ENCODE data around the gene DNER. TPM values are rescaled to one million over a fixed set of nuclear protein-coding genes. Genes with fewer than 3 reads are reported as not detected.
"Not testable (repeated sequence)": the region's sequence is repeated elsewhere in the genome, so short reads cannot be mapped to it uniquely, and the experiment has no call there.

The DNER gene
- total RNA-seq, 1 donor from 2014 or later: 1.6 TPM

GRCh38 chr2:229521576-229521975, 192.8 kb downstream of the DNER start:
- Histone ChIP-seq H3K27me3 (ENCODE audit: control insufficient read depth in 3 of 3, insufficient read depth in 3 of 3, low read length in 3 of 3) (peaks cover 0 to 7% (median 0%) of the 10 kb centered on the region in 3 donors), H3K9ac (ENCODE audit: low read depth in 1 of 3, low read length in 3 of 3) (no peak overlapping the region), H3K27ac (ENCODE audit: low read depth, low read length) (no peak overlapping the region), H3K36me3 (ENCODE audit: control insufficient read depth in 3 of 3, insufficient read depth in 3 of 3, low read length in 3 of 3) (no peaks in the 10 kb centered on the region), H3K4me3 (ENCODE audit: low read length in 3 of 3) (no peak overlapping the region), H3K4me1 (ENCODE audit: control insufficient read depth in 3 of 3, insufficient read depth in 3 of 3, low read length in 3 of 3) (peaks cover 0 to 6% (median 0%) of the 10 kb centered on the region in 3 donors), H3K9me3 (ENCODE audit: control insufficient read depth in 3 of 3, low read length in 3 of 3) (no peaks in the 10 kb centered on the region)

DNA sequence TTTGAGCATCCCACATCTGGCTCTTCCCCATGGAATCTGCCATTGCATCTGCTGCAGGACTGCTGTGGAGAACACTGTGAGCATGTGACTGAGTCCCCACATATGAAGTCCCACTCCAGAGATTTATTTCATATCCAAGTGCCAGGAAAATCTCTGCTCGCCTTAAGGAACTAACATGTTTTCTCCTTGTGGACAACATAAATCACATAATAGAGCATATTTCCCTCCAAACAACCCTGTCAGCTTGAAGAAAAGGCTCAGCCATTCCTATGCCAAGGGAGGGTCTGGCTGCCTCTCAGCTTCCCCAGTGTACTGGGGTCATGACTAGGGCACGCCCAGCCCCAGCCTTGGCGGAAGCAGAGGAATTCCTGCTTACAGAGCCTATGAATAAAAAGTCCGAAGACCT, 193.7 kb downstream of the DNER start:
- Histone ChIP-seq H3K27me3 (ENCODE audit: control insufficient read depth in 3 of 3, insufficient read depth in 3 of 3, low read length in 3 of 3) (peaks cover 0 to 7% (median 0%) of the 10 kb centered on the region in 3 donors), H3K4me3 (ENCODE audit: low read length in 3 of 3) (no peak overlapping the region), H3K9me3 (ENCODE audit: control insufficient read depth in 3 of 3, low read length in 3 of 3) (no peaks in the 10 kb centered on the region), H3K27ac (ENCODE audit: low read depth, low read length) (no peak overlapping the region), H3K4me1 (ENCODE audit: control insufficient read depth in 3 of 3, insufficient read depth in 3 of 3, low read length in 3 of 3) (peaks cover 0 to 6% (median 0%) of the 10 kb centered on the region in 3 donors), H3K36me3 (ENCODE audit: control insufficient read depth in 3 of 3, insufficient read depth in 3 of 3, low read length in 3 of 3) (no peaks in the 10 kb centered on the region), H3K9ac (ENCODE audit: low read depth in 1 of 3, low read length in 3 of 3) (no peak overlapping the region)

GRCh38 chr2:229519655-229520430, 194.5 kb downstream of the DNER start:
- no peak overlapping the region for H3K9ac ChIP-seq (ENCODE audit: low read depth in 1 of 3, low read length in 3 of 3)
- H3K36me3 ChIP-seq (ENCODE audit: control insufficient read depth in 3 of 3, insufficient read depth in 3 of 3, low read length in 3 of 3): no peaks in the 10 kb centered on the region
- H3K4me1 ChIP-seq (ENCODE audit: control insufficient read depth in 3 of 3, insufficient read depth in 3 of 3, low read length in 3 of 3): peaks cover 0 to 6% (median 0%) of the 10 kb centered on the region in 3 donors
- no peak overlapping the region for H3K27ac ChIP-seq (ENCODE audit: low read depth, low read length)
- H3K9me3 ChIP-seq (ENCODE audit: control insufficient read depth in 3 of 3, low read length in 3 of 3): no peaks in the 10 kb centered on the region
- H3K4me3 ChIP-seq (ENCODE audit: low read length in 3 of 3): no peak overlapping the region
- H3K27me3 ChIP-seq (ENCODE audit: control insufficient read depth in 3 of 3, insufficient read depth in 3 of 3, low read length in 3 of 3): peaks cover 0 to 7% (median 0%) of the 10 kb centered on the region in 3 donors

- Histone ChIP-seq H3K4me3 (ENCODE audit: low read length in 3 of 3) (no peak overlapping the region), H3K9ac (ENCODE audit: low read depth in 1 of 3, low read length in 3 of 3) (no peak overlapping the region), H3K27ac (ENCODE audit: low read depth, low read length) (no peak overlapping the region), H3K4me1 (ENCODE audit: control insufficient read depth in 3 of 3, insufficient read depth in 3 of 3, low read length in 3 of 3) (no peaks in the 10 kb centered on the region), H3K9me3 (ENCODE audit: control insufficient read depth in 3 of 3, low read length in 3 of 3) (no peaks in the 10 kb centered on the region), H3K36me3 (ENCODE audit: control insufficient read depth in 3 of 3, insufficient read depth in 3 of 3, low read length in 3 of 3) (no peaks in the 10 kb centered on the region), H3K27me3 (ENCODE audit: control insufficient read depth in 3 of 3, insufficient read depth in 3 of 3, low read length in 3 of 3) (no peaks in the 10 kb centered on the region)
These were observed 200.0 kb downstream of the DNER start for GRCh38 chr2:229514273-229514895.

- no peak overlapping the region for H3K9ac ChIP-seq (ENCODE audit: low read depth in 1 of 3, low read length in 3 of 3)
- H3K4me1 ChIP-seq (ENCODE audit: control insufficient read depth in 3 of 3, insufficient read depth in 3 of 3, low read length in 3 of 3): no peaks in the 10 kb centered on the region
- H3K9me3 ChIP-seq (ENCODE audit: control insufficient read depth in 3 of 3, low read length in 3 of 3): no peaks in the 10 kb centered on the region
- H3K27me3 ChIP-seq (ENCODE audit: control insufficient read depth in 3 of 3, insufficient read depth in 3 of 3, low read length in 3 of 3): no peaks in the 10 kb centered on the region
- no peak overlapping the region for H3K4me3 ChIP-seq (ENCODE audit: low read length in 3 of 3)
- no peak overlapping the region for H3K27ac ChIP-seq (ENCODE audit: low read depth, low read length)
- no peaks in the 10 kb centered on the region for H3K36me3 ChIP-seq (ENCODE audit: control insufficient read depth in 3 of 3, insufficient read depth in 3 of 3, low read length in 3 of 3)
These were observed 202.8 kb downstream of the DNER start for GRCh38 chr2:229511524-229511923.

GRCh38 chr2:229506699-229507098, 207.7 kb downstream of the DNER start:
- not testable (repeated sequence) for H3K9me3 ChIP-seq (ENCODE audit: control insufficient read depth in 3 of 3, low read length in 3 of 3); H3K4me1 ChIP-seq (ENCODE audit: control insufficient read depth in 3 of 3, insufficient read depth in 3 of 3, low read length in 3 of 3); H3K36me3 ChIP-seq (ENCODE audit: control insufficient read depth in 3 of 3, insufficient read depth in 3 of 3, low read length in 3 of 3); H3K4me3 ChIP-seq (ENCODE audit: low read length in 3 of 3); H3K27me3 ChIP-seq (ENCODE audit: control insufficient read depth in 3 of 3, insufficient read depth in 3 of 3, low read length in 3 of 3); H3K9ac ChIP-seq (ENCODE audit: low read depth in 1 of 3, low read length in 3 of 3); H3K27ac ChIP-seq (ENCODE audit: low read depth, low read length)

DNA sequence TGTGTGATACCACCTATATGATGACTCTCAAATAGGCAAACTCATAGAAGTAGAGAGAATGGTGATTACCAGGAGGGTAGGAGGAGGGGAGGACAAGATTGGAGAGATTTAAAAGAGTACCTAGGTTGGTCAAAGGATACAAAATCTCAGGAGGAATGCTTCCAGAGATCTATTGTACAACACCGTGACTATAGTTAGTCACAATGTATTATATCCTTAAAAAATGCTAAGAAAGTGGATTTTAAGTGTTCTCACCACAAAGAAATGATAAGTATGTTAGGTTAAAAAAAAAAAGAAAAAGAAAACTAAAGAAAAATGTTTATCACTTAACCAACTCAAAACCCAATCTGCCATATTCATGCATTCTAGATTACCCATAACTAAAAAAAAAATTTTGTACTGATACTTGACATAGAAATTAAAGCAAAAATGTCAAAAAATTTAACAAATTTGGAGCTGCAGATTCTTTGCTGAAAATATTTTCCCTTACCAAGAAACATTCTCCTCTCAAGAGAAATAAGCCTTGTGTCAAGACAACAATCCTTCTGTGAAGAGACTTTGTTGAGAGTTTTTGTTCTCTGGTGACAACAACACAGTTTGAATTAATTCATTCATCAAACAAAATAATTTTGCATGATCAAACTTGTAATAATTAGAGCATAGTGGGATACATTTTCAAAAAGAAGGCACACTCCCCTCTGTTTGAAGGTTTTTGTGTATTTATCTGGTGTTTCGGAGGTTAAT, 213.1 kb downstream of the DNER start:
- Histone ChIP-seq H3K27ac (ENCODE audit: low read depth, low read length) (no peak overlapping the region), H3K4me1 (ENCODE audit: control insufficient read depth in 3 of 3, insufficient read depth in 3 of 3, low read length in 3 of 3) (no peaks in the 10 kb centered on the region), H3K9me3 (ENCODE audit: control insufficient read depth in 3 of 3, low read length in 3 of 3) (peaks cover 0 to 4% (median 0%) of the 10 kb centered on the region in 3 donors), H3K27me3 (ENCODE audit: control insufficient read depth in 3 of 3, insufficient read depth in 3 of 3, low read length in 3 of 3) (no peaks in the 10 kb centered on the region), H3K4me3 (ENCODE audit: low read length in 3 of 3) (no peak overlapping the region), H3K9ac (ENCODE audit: low read depth in 1 of 3, low read length in 3 of 3) (no peak overlapping the region), H3K36me3 (ENCODE audit: control insufficient read depth in 3 of 3, insufficient read depth in 3 of 3, low read length in 3 of 3) (no peaks in the 10 kb centered on the region)

DNA sequence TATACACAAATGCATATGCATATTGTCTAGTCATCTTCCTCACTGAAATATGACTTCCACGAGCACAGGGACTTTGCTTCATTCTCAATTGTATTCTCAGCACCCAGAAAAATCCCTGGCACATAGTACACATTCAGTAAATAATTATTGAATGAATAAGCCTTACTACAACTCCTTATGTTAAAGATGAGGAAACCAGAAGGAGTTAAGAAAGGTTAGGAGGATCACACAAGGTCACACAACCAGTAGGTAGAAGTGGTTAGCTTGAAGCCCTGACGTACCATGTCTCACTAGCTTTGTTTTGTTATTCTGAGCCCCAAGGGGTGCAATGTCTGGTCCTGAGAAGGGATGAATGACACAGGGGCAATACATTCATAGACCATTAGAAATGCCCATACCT, 222.3 kb downstream of the DNER start:
- no peak overlapping the region for H3K9ac ChIP-seq (ENCODE audit: low read depth in 1 of 3, low read length in 3 of 3)
- H3K4me1 ChIP-seq (ENCODE audit: control insufficient read depth in 3 of 3, insufficient read depth in 3 of 3, low read length in 3 of 3): no peaks in the 10 kb centered on the region
- peaks cover 0 to 2% (median 0%) of the 10 kb centered on the region in 3 donors for H3K9me3 ChIP-seq (ENCODE audit: control insufficient read depth in 3 of 3, low read length in 3 of 3)

DNA sequence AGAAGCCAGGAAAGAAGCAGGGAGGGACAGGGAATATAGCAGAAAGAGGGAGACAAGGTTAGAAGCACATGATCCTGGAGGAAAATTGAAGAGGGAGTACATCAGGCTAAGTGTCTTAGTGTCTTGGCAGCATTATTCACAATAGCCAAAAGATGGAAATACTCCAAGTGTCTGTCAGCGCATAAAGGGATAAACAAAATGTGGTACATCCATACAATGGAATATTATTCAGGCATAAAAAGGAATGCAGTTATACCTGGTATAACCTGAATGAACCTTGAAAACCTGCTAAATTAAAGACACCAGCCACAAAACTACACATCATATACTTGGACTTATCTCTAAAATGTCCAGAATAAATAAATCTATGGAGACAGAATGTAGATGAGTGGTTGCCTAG, 224.2 kb downstream of the DNER start:
- Histone ChIP-seq H3K4me1 (ENCODE audit: control insufficient read depth in 3 of 3, insufficient read depth in 3 of 3, low read length in 3 of 3) (no peaks in the 10 kb centered on the region), H3K4me3 (ENCODE audit: low read length in 3 of 3) (no peak overlapping the region), H3K27ac (ENCODE audit: low read depth, low read length) (no peak overlapping the region), H3K9ac (ENCODE audit: low read depth in 1 of 3, low read length in 3 of 3) (no peak overlapping the region), H3K9me3 (ENCODE audit: control insufficient read depth in 3 of 3, low read length in 3 of 3) (peaks cover 0 to 2% (median 0%) of the 10 kb centered on the region in 3 donors), H3K27me3 (ENCODE audit: control insufficient read depth in 3 of 3, insufficient read depth in 3 of 3, low read length in 3 of 3) (no peaks in the 10 kb centered on the region), H3K36me3 (ENCODE audit: control insufficient read depth in 3 of 3, insufficient read depth in 3 of 3, low read length in 3 of 3) (no peaks in the 10 kb centered on the region)

More for the DNA sequence above, 222.3 kb downstream of the DNER start:
- H3K4me3 ChIP-seq (ENCODE audit: low read length in 3 of 3): no peak overlapping the region
- H3K27ac ChIP-seq (ENCODE audit: low read depth, low read length): no peak overlapping the region
- H3K36me3 ChIP-seq (ENCODE audit: control insufficient read depth in 3 of 3, insufficient read depth in 3 of 3, low read length in 3 of 3): no peaks in the 10 kb centered on the region
- no peaks in the 10 kb centered on the region for H3K27me3 ChIP-seq (ENCODE audit: control insufficient read depth in 3 of 3, insufficient read depth in 3 of 3, low read length in 3 of 3)

DNA sequence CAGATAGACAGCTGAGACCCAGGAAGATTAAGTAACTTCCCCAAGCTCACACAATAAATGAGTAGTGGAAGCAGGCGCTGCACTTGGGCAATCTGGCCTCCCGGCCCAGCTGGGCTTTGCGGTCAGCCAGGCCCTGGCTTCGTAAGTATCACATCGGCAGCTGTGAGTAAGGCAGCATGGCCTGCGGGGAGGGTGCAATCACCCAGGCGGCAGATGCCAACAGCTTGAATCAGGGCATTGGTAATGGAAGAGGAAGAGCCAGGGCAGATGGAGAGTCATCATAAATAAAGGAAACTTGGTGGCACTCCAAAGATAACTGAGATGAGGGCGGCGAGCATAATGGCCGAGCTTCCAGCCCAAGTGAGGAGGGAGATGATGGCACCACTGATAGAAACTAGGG, 225.3 kb downstream of the DNER start:
- peaks cover 0 to 2% (median 0%) of the 10 kb centered on the region in 3 donors for H3K9me3 ChIP-seq (ENCODE audit: control insufficient read depth in 3 of 3, low read length in 3 of 3)
- no peaks in the 10 kb centered on the region for H3K4me1 ChIP-seq (ENCODE audit: control insufficient read depth in 3 of 3, insufficient read depth in 3 of 3, low read length in 3 of 3)
- no peaks in the 10 kb centered on the region for H3K27me3 ChIP-seq (ENCODE audit: control insufficient read depth in 3 of 3, insufficient read depth in 3 of 3, low read length in 3 of 3)
- no peak overlapping the region for H3K27ac ChIP-seq (ENCODE audit: low read depth, low read length)
- H3K4me3 ChIP-seq (ENCODE audit: low read length in 3 of 3): no peak overlapping the region
- H3K9ac ChIP-seq (ENCODE audit: low read depth in 1 of 3, low read length in 3 of 3): no peak overlapping the region
- no peaks in the 10 kb centered on the region for H3K36me3 ChIP-seq (ENCODE audit: control insufficient read depth in 3 of 3, insufficient read depth in 3 of 3, low read length in 3 of 3)

Data from skeletal muscle tissue (tissue), 4 donors.